Keratinocyte (primary cell): Measurements from ENCODE around the gene IRF7. TPM values are rescaled to one million over a fixed set of nuclear protein-coding genes. Genes with fewer than 3 reads are reported as not detected.

Experiments used
- DNase-seq: peaks from one replicate; pipeline ENCODE4 v3.0.0-alpha.2; 2011; ENCODE audit warnings: low read depth, missing footprints, low spot score
- FAIRE-seq: peaks from 2 replicates; lab custom pipeline; 2011; peaks lifted over from hg19 to GRCh38; lab: Jason Lieb, UNC
- H2AFZ ChIP-seq: 2 replicates; pipeline ENCODE4 v1.6.0; 2012; ENCODE audit warnings: low read length, control low read depth, inconsistent platforms; ENCODE audit not compliant: control insufficient read depth
- H3K27ac ChIP-seq: 2 replicates; pipeline ENCODE4 v1.5.1; 2011; ENCODE audit warnings: low read length; ENCODE audit not compliant: control insufficient read depth, insufficient read depth
- H3K27me3 ChIP-seq: 3 replicates; pipeline ENCODE4 v1.6.0; 2011; ENCODE audit warnings: low read length; ENCODE audit not compliant: control insufficient read depth, insufficient read depth; ENCODE audit errors: extremely low read depth
- H3K36me3 ChIP-seq, 2 experiments: 2 replicates in 1 of 2; 3 replicates in 1 of 2; pipeline ENCODE4 v1.5.1; 2011; ENCODE audit warnings: low read length in 2 of 2, mild to moderate bottlenecking in 1 of 2; ENCODE audit not compliant: control insufficient read depth in 2 of 2, insufficient read depth in 2 of 2; ENCODE audit errors: extremely low read depth in 1 of 2
- H3K4me1 ChIP-seq: 3 replicates; pipeline ENCODE4 v1.5.1; 2011; ENCODE audit warnings: low read length; ENCODE audit not compliant: control insufficient read depth, insufficient read depth; ENCODE audit errors: extremely low read depth
- H3K4me2 ChIP-seq: 3 replicates; pipeline ENCODE4 v1.6.0; 2011; ENCODE audit warnings: low read depth, low read length; ENCODE audit not compliant: control insufficient read depth, insufficient read depth; ENCODE audit errors: extremely low read depth
- H3K4me3 ChIP-seq, 3 experiments: fragments of 200-600 bp in 1 of 3; sonication (generic) in 1 of 3; 2 replicates in 2 of 3; 3 replicates in 1 of 3; pipeline ENCODE4 v1.5.1; 2011 to 2016; ENCODE audit warnings: low read length in 3 of 3, mild to moderate bottlenecking in 3 of 3, control low read depth in 2 of 3, inconsistent platforms in 1 of 3, low read depth in 1 of 3, mixed read lengths in 1 of 3, mixed run types in 1 of 3, moderate library complexity in 1 of 3; ENCODE audit not compliant: control insufficient read depth in 2 of 3, insufficient read depth in 2 of 3; ENCODE audit errors: extremely low read depth in 1 of 3
- H3K79me2 ChIP-seq: 2 replicates; pipeline ENCODE4 v1.6.0; 2012; ENCODE audit warnings: low read length; ENCODE audit not compliant: control insufficient read depth, insufficient read depth
- H3K9ac ChIP-seq: 3 replicates; pipeline ENCODE4 v1.6.0; 2011; ENCODE audit warnings: low read length; ENCODE audit not compliant: control insufficient read depth, insufficient read depth; ENCODE audit errors: extremely low read depth
- H3K9me1 ChIP-seq: 3 replicates; pipeline ENCODE4 v1.6.0; 2011; ENCODE audit warnings: low read length; ENCODE audit not compliant: control insufficient read depth, insufficient read depth; ENCODE audit errors: extremely low read depth
- H3K9me3 ChIP-seq: 2 replicates; pipeline ENCODE4 v1.5.1; 2012; ENCODE audit warnings: low read depth, low read length; ENCODE audit not compliant: control insufficient read depth
- H4K20me1 ChIP-seq: 3 replicates; pipeline ENCODE4 v1.6.0; 2011; ENCODE audit warnings: low read length; ENCODE audit not compliant: control insufficient read depth, insufficient read depth; ENCODE audit errors: extremely low read depth
- CTCF ChIP-seq, 3 experiments: IDR thresholded peaks in 1 of 3; conservative IDR thresholded peaks in 1 of 3; optimal IDR thresholded peaks in 1 of 3; 2 replicates in 2 of 3; 3 replicates in 1 of 3; pipeline versions ENCODE3 to v1.5.1; 2011; ENCODE audit warnings: low read length in 3 of 3, mild to moderate bottlenecking in 3 of 3, moderate library complexity in 2 of 3, control low read depth in 1 of 3, inconsistent platforms in 1 of 3; ENCODE audit not compliant: insufficient read depth in 2 of 3; ENCODE audit errors: extremely low read depth in 1 of 3
- EZH2 ChIP-seq: IDR thresholded peaks from one replicate; pipeline ENCODE4 v1.6.1; 2012; ENCODE audit warnings: inconsistent platforms, mild to moderate bottlenecking, low read length, moderate library complexity
- dilution Hi-C: fragments of 300-500 bp; cut with MboI; formaldehyde crosslinking; loops from one replicate; pipeline ENCODE4 v1.7.0; 2020; ENCODE audit warnings: low sequenced_read_pairs; ENCODE audit not compliant: extremely low pct_ligation_motif_present
- polyA plus RNA-seq, 5 experiments: library from polyadenylated mRNA; depleted of rRNA in 3 of 5; stranded (reverse) in 3 of 5; stranded (forward) in 1 of 5; unstranded in 1 of 5; fragments of >200 nt; gene quantifications; 1 replicate in 1 of 5; 2 replicates in 3 of 5; 3 replicates in 1 of 5; pipeline versions ENCODE4 v1.2.1 to v1.2.3, GENCODE V29; 2011 to 2012; ENCODE audit warnings: missing spikeins in 2 of 5, low read depth in 1 of 5, low replicate concordance in 1 of 5

Gene IRF7
- polyA plus RNA-seq, 1 donor (not counting 4 experiments of a cell fraction or from before 2014, with no cell fraction given): 7.1 TPM

GRCh38 chr11:565921-566509, 49.7 kb downstream of the IRF7 start:
- no peak for FAIRE-seq
- peaks cover 21% of the 10 kb centered on the region for H3K79me2 ChIP-seq

GRCh38 chr11:563812-564578, 51.8 kb downstream of the IRF7 start:
- peaks cover 4 to 18% of the 10 kb centered on the region in 2 experiments for H3K36me3 ChIP-seq
- no peak overlapping the region for H3K9ac ChIP-seq
- H4K20me1 ChIP-seq: no peaks in the 10 kb centered on the region
- no peak overlapping the region for H3K4me3 ChIP-seq
- DNase-seq (no peak), FAIRE-seq (no peak)
- peaks cover 23% of the 10 kb centered on the region for H3K4me1 ChIP-seq
- TF ChIP-seq CTCF (optimal IDR thresholded peaks at IDR 0.05 in 1 of 3, IDR thresholded peaks at IDR 0.05 in 1 of 3, conservative IDR thresholded peaks at IDR 0.05 in 1 of 3; ENCODE audit: extremely low read depth in 1 of 3, insufficient read depth in 2 of 3, low read length in 3 of 3) (no peak), EZH2 (no peak)
- no peak overlapping the region for H2AFZ ChIP-seq
- no peak overlapping the region for H3K27ac ChIP-seq
- H3K9me3 ChIP-seq: no peaks in the 10 kb centered on the region
- H3K79me2 ChIP-seq: peaks cover 21% of the 10 kb centered on the region
- dilution Hi-C loops: no loop called here
- H3K27me3 ChIP-seq: no peaks in the 10 kb centered on the region
- no peaks in the 10 kb centered on the region for H3K9me1 ChIP-seq
- H3K4me2 ChIP-seq: no peak overlapping the region

More at GRCh38 chr11:565921-566509, 49.7 kb downstream of the IRF7 start:
- no peak overlapping the region for H3K4me3 ChIP-seq
- DNase-seq: no peak
- H3K9ac ChIP-seq: no peak overlapping the region
- no peaks in the 10 kb centered on the region for H4K20me1 ChIP-seq
- H3K9me3 ChIP-seq: no peaks in the 10 kb centered on the region
- TF ChIP-seq CTCF (optimal IDR thresholded peaks at IDR 0.05 in 1 of 3, IDR thresholded peaks at IDR 0.05 in 1 of 3, conservative IDR thresholded peaks at IDR 0.05 in 1 of 3; ENCODE audit: extremely low read depth in 1 of 3, insufficient read depth in 2 of 3, low read length in 3 of 3) (peak in 2 of 3 experiments; percentile 16 to 25), EZH2 (no peak)
- dilution Hi-C loops: no loop called here
- no peak overlapping the region for H2AFZ ChIP-seq
- H3K4me1 ChIP-seq: peaks cover 20% of the 10 kb centered on the region
- no peaks in the 10 kb centered on the region for H3K27me3 ChIP-seq
- H3K4me2 ChIP-seq: no peak overlapping the region
- no peak overlapping the region for H3K27ac ChIP-seq
- H3K36me3 ChIP-seq: peaks cover 4 to 18% of the 10 kb centered on the region in 2 experiments
- no peaks in the 10 kb centered on the region for H3K9me1 ChIP-seq
